Neural crest cell (in vitro differentiated cells): ENCODE measurements around the gene PATJ. TPM values are rescaled to one million over a fixed set of nuclear protein-coding genes. Genes with fewer than 3 reads are reported as not detected.
"Not testable (repeated sequence)": the region's sequence is repeated elsewhere in the genome, so short reads cannot be mapped to it uniquely, and the experiment has no call there.

Experiments used
- DNase-seq: peaks from one replicate; pipeline ENCODE4 v3.0.0; 2021; ENCODE audit warnings: low read depth, mixed read lengths, low spot score
- H3K27ac Mint-ChIP-seq: one replicate; pipeline ENCODE4 v1.8.0; 2021; ENCODE audit warnings: mild to moderate bottlenecking, mixed read lengths; ENCODE audit not compliant: unreplicated experiment
- H3K27me3 Mint-ChIP-seq: 2 replicates; pipeline ENCODE4 v1.8.0; 2021; ENCODE audit warnings: low read depth, mild to moderate bottlenecking, mixed read lengths
- H3K36me3 Mint-ChIP-seq: 2 replicates; pipeline ENCODE4 v1.8.0; 2021; ENCODE audit warnings: low read depth, mild to moderate bottlenecking, mixed read lengths
- H3K4me1 Mint-ChIP-seq: 2 replicates; pipeline ENCODE4 v1.8.0; 2021; ENCODE audit warnings: mixed read lengths
- H3K4me3 Mint-ChIP-seq: one replicate; pipeline ENCODE4 v1.8.0; 2021; ENCODE audit warnings: mild to moderate bottlenecking, mixed read lengths
- H3K9me3 Mint-ChIP-seq: 2 replicates; pipeline ENCODE4 v1.8.0; 2021; ENCODE audit warnings: mixed read lengths
- total RNA-seq: library from RNA; stranded (reverse); gene quantifications from 2 replicates; pipeline ENCODE4 v1.2.1, GENCODE V29; 2021
- TF ChIP-seq, protein P1 (sequence below): fragments of 200-600 bp; sonication (generic); conservative IDR thresholded peaks from 2 replicates; pipeline ENCODE4 v1.5.0; 2021; ENCODE audit warnings: antibody characterized with exemption, mild to moderate bottlenecking

PATJ gene
- total RNA-seq, 1 donor from 2014 or later, result 3.9 TPM

DNA sequence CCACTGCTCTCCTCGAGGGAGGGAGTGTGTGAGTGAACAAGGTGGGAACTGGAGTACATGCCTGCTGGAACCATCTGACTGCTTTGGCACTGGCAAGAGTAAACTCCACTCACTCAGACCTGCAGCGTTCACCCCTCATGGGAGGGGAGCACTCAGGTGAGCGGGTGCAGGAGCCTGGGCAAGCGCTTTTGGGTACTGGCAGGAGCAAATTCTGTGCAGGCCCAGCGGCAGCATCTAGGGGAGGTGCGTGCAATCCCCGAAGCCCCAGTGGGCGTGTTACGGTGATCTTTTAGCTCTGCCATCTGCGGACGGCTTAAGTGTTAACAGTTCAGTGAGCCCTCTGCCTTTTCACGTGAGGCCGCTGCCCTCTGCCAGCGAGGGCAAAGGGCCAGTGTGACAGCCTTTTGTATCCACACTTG is 127.4 kb downstream of the PATJ start:
- H3K27ac Mint-ChIP-seq, result no peak overlapping the region
- H3K4me3 Mint-ChIP-seq, result no peak overlapping the region
- H3K4me1 Mint-ChIP-seq, result peaks cover 10% of the 10 kb centered on the region
- no peaks in the 10 kb centered on the region for H3K27me3 Mint-ChIP-seq
- TF ChIP-seq, protein P1, sequence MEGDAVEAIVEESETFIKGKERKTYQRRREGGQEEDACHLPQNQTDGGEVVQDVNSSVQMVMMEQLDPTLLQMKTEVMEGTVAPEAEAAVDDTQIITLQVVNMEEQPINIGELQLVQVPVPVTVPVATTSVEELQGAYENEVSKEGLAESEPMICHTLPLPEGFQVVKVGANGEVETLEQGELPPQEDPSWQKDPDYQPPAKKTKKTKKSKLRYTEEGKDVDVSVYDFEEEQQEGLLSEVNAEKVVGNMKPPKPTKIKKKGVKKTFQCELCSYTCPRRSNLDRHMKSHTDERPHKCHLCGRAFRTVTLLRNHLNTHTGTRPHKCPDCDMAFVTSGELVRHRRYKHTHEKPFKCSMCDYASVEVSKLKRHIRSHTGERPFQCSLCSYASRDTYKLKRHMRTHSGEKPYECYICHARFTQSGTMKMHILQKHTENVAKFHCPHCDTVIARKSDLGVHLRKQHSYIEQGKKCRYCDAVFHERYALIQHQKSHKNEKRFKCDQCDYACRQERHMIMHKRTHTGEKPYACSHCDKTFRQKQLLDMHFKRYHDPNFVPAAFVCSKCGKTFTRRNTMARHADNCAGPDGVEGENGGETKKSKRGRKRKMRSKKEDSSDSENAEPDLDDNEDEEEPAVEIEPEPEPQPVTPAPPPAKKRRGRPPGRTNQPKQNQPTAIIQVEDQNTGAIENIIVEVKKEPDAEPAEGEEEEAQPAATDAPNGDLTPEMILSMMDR, result no peak
- H3K9me3 Mint-ChIP-seq, result peaks cover 2% of the 10 kb centered on the region
- H3K36me3 Mint-ChIP-seq, result peaks cover 4% of the 10 kb centered on the region
- no peak for DNase-seq

DNA sequence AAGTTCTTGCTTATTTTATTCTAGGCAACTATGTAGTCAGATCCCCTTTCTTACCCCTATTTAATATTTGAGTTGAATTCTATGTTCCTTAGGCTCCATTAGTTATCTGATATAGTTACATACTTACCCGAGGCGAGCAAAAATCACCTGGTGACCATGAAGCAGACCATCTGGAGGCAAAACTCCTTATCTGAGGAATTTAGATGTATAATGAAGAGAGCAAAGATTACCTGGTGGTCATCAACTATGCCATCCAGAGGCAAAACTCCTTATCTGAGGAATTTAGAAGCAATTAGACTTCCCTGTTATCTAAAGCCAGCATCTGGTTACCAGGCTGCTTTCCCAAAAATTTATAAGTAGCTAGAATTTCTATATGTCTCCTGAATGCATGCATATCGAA is 129.9 kb downstream of the PATJ start:
- no peak overlapping the region for H3K27ac Mint-ChIP-seq
- TF ChIP-seq, protein P1, result no peak
- no peaks in the 10 kb centered on the region for H3K27me3 Mint-ChIP-seq
- H3K9me3 Mint-ChIP-seq, result peaks cover 2% of the 10 kb centered on the region
- H3K36me3 Mint-ChIP-seq, result peaks cover 5% of the 10 kb centered on the region
- DNase-seq, result no peak
- no peak overlapping the region for H3K4me3 Mint-ChIP-seq
- H3K4me1 Mint-ChIP-seq, result peaks cover 10% of the 10 kb centered on the region

DNA sequence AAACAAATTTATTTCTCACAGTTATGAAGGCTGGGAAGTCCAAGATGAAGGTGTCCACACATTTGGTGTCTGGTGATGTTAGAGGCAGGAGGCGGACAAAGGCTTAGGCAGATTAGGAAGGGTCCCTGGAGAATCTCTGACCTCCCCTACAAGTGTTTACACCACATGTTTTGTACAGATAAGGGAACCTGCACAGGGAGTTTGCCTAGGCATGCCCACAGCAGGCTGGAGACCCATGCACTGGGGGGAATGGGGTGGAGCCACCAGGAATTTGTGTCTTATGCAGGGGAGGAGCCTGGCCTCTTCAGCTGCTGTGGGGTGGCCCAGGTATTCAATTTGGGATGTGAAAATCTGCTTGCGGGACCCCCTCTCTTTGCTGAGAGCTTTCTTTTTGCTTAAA is 131.3 kb downstream of the PATJ start:
- no peak for DNase-seq
- TF ChIP-seq, protein P1, result no peak
- Mint-ChIP-seq H3K27me3 (no peaks in the 10 kb centered on the region), H3K4me3 (no peak overlapping the region), H3K36me3 (peaks cover 6% of the 10 kb centered on the region), H3K9me3 (peaks cover 2% of the 10 kb centered on the region), H3K27ac (no peak overlapping the region), H3K4me1 (peaks cover 10% of the 10 kb centered on the region)

DNA sequence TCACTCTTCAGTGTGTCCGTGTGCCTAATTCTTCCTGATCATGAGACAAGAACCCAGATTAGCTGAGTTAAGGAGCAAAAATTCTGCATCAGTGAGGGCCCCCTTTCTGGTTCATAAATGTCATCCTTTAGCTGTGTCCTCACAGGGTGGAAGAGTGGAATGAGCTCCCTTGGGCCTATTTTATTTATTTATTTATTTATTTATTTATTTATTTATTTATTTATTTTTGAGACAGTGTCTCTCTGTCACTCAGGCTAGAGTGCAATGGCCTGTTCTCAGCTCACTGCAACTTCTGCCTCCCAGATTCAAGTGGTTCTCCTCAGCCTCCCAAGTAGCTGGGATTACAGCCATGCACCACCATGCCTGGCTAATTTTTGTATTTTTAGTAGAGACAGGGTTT is 131.7 kb downstream of the PATJ start:
- no peak overlapping the region for H3K4me3 Mint-ChIP-seq
- no peak overlapping the region for H3K27ac Mint-ChIP-seq
- no peak for DNase-seq
- H3K36me3 Mint-ChIP-seq, result peaks cover 6% of the 10 kb centered on the region
- H3K9me3 Mint-ChIP-seq, result peaks cover 2% of the 10 kb centered on the region
- H3K27me3 Mint-ChIP-seq, result no peaks in the 10 kb centered on the region
- H3K4me1 Mint-ChIP-seq, result peaks cover 10% of the 10 kb centered on the region
- TF ChIP-seq, protein P1, result no peak

DNA sequence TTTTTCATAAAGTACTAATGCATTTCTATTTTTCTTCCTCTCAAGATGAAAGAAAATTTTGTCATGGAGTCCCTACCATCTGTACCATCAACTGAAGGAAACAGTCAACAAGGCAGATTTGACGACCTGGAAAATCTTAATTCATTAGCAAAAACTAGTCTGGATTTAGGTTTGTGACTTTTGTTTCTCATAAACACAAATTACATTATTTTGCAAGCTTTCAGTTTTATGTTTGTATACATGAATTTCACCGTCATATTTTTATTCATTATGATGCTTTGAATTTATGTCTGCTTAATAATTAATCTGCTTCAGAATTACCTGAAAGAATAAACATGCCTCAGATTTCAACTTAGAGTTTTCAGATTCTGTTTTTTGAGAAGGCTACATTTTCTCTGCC is 132.9 kb downstream of the PATJ start:
- peaks cover 2% of the 10 kb centered on the region for H3K9me3 Mint-ChIP-seq
- TF ChIP-seq, protein P1, result no peak
- no peak for DNase-seq
- H3K27ac Mint-ChIP-seq, result no peak overlapping the region
- H3K27me3 Mint-ChIP-seq, result no peaks in the 10 kb centered on the region
- H3K4me3 Mint-ChIP-seq, result no peak overlapping the region
- H3K4me1 Mint-ChIP-seq, result peaks cover 4% of the 10 kb centered on the region
- H3K36me3 Mint-ChIP-seq, result peaks cover 6% of the 10 kb centered on the region

DNA sequence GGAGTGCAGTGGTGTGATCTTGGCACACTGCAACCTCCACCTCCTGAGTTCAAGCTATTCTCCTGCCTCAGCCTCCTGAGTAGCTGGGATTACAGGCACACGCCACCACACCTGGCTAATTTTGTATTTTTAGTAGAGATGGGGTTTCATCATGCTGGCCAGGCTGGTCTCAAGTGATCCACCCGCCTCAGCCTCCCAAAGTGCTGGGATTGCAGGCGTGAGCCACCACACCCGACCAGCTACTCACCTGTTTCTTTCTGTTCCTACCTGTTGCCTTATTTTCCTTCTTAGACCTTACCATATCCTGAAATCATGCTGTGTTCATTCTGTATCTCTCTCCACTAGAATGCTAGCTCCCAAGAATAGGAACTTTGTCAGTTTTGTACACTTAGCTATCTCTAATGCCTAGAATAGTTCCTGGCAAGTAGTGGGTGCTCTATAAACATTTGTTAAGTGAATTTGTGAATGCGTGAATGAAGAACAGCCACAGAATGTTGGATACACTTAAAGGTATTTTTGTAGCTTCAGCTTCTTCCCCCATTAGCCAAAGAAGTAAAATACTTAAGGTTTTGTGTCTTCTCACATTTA is 137.7 kb downstream of the PATJ start:
- H3K9me3 Mint-ChIP-seq, H3K4me3 Mint-ChIP-seq, H3K4me1 Mint-ChIP-seq, DNase-seq, H3K27ac Mint-ChIP-seq, H3K27me3 Mint-ChIP-seq, H3K36me3 Mint-ChIP-seq: not testable (repeated sequence)
